ENCODE results near the gene RAB30.

- TF ChIP-seq CTCF (IDR thresholded peaks at IDR 0.05; ENCODE audit: insufficient read depth, low read length) = no peak
- no peak for TF ChIP-seq REST (IDR thresholded peaks at IDR 0.05; ENCODE audit: insufficient replicate concordance, low read depth)
- no peak for TF ChIP-seq POLR2AphosphoS5 (IDR thresholded peaks at IDR 0.05; ENCODE audit: low read depth)
- TF ChIP-seq GABPA (IDR thresholded peaks at IDR 0.05; ENCODE audit: low read depth) = no peak
- no peak for TF ChIP-seq SPI1 (IDR thresholded peaks at IDR 0.05; ENCODE audit: borderline replicate concordance, low read depth)
Observed at GRCh38 chr11:82924522-82925224, 147.0 kb downstream of the RAB30 start.
